Dendritic cell treated with granulocyte-macrophage colony-stimulating factor and Interleukin-4, amounts not matched to agents 40 ng/mL and 50 ng/mL, for 4 days (primary cell): ENCODE measurements around the gene CELSR3.

Experiments
- H3K27ac Mint-ChIP-seq: one replicate; pipeline ENCODE4 v1.8.0; 2022; ENCODE audit warnings: mild to moderate bottlenecking, mixed read lengths
- H3K27me3 Mint-ChIP-seq: one replicate; pipeline ENCODE4 v1.8.0; 2022; ENCODE audit warnings: mild to moderate bottlenecking, mixed read lengths
- H3K36me3 Mint-ChIP-seq: one replicate; pipeline ENCODE4 v1.8.0; 2022; ENCODE audit warnings: low read depth, mixed read lengths
- H3K4me1 Mint-ChIP-seq: one replicate; pipeline ENCODE4 v1.8.0; 2022; ENCODE audit warnings: low read depth, mixed read lengths
- H3K4me3 Mint-ChIP-seq: one replicate; pipeline ENCODE4 v1.8.0; 2022; ENCODE audit warnings: mild to moderate bottlenecking, moderate library complexity, mixed read lengths
- H3K9me3 Mint-ChIP-seq: one replicate; pipeline ENCODE4 v1.8.0; 2022; ENCODE audit warnings: mixed read lengths
- intact Hi-C: fragments of 100-400 bp; cut with micrococcal nuclease; formaldehyde crosslinking; loops from one replicate; pipeline ENCODE4 v1.15.0; 2022

CELSR3 gene

DNA sequence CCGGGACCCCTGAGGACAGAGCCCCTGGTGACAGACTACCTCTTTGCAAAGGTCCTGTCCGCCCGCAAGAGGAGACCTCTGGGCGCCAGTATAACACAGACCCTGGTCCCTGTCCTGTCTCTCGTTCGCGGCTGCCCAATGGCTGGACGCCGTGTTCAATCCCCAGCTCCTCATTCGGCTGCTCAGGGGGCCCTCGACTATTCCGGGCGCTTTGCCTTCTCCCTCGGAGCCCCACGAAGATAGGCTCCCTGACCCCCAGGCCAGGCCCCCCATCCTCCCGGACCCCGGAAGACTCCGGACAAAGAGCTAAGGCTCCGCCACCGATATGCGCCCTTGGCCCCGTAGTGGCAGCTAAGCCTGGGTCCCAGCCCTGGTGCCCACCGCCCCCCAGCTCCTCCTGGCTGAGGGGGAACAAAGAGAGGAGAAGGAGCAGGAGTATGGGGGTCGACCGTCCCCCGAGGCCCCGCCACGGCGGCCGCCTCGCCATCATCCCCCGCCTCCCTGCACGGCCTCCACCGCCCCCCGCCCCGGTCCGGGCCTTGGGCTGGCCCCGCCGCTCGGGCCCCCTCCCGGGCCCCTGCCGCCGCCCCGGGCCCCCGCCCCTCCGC lies 437 bp downstream of the CELSR3 start:
- Mint-ChIP-seq H3K9me3 (no peaks in the 10 kb centered on the region), H3K4me3 (no peak overlapping the region), H3K27me3 (peaks cover 60% of the 10 kb centered on the region), H3K36me3 (peaks cover 20% of the 10 kb centered on the region), H3K27ac (no peak overlapping the region), H3K4me1 (peaks cover 36% of the 10 kb centered on the region)
- intact Hi-C loops = no loop called here

DNA sequence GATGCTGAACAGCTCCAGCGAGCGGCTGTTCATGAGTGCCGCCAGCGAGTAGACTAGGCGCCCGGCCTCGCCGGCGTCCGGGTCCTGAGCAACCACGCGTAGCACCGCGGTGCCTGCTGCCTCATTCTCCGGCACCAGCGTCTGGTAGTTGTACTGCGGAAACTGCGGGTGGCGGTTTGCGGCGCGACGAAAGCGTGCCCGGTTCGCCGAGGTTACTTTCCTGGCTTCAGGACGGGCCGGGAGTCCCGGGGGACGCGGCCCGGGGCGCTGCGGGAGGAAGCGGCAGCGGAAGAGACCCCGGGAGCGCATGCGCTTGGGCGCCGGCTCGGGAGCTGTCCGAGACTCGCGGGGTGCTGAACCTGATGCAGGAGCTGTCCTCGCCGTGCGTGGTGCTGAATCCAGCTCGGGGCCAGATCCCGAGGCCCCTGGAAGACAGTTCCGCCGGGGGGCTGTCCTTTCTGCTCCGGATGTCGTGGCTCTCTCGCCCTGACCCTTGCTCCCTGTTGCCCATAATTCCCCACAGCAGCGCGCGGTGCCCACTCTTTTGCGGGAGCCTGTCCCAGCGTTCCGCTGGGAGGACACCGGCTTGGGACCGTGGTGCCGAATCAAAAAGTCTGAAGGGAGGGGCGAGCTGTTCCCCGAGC lies 1.1 kb downstream of the CELSR3 start:
- intact Hi-C loops = no loop called here
- H3K4me3 Mint-ChIP-seq = peak overlapping the region; percentile 48
- H3K9me3 Mint-ChIP-seq = no peaks in the 10 kb centered on the region
- peaks cover 42% of the 10 kb centered on the region for H3K4me1 Mint-ChIP-seq
- peaks cover 20% of the 10 kb centered on the region for H3K36me3 Mint-ChIP-seq
- no peak overlapping the region for H3K27ac Mint-ChIP-seq
- peaks cover 66% of the 10 kb centered on the region for H3K27me3 Mint-ChIP-seq

DNA sequence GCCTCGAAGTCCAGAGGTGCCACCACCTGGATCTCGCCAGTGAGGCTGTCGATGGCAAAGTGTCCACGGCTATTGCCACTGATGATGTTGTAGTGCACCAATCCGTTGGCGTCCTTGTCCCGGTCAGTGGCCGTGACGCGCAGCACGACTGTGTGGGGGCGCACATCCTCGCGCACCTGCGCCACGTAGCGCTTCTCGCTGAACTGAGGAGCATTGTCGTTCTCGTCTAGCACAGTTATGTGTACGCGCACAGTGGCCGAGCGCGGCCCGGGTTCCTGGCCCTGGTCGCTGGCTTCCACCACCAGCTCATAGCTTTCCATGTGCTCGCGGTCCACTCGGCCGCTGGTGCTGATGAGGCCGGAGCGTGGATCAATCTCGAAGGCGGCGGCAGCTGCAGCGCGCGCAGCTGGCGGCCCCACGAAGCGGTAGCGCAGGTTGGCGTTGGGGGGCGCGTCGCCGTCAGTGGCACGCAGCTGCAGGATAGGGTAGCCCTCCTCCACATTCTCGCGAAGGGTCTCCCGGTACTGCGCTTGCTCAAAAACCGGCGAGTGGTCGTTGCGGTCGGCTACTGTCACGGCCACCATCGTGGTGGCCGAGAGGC lies 1.8 kb downstream of the CELSR3 start:
- Mint-ChIP-seq H3K27ac (no peak overlapping the region), H3K4me1 (peaks cover 44% of the 10 kb centered on the region), H3K4me3 (no peak overlapping the region), H3K36me3 (peaks cover 13% of the 10 kb centered on the region), H3K27me3 (peaks cover 67% of the 10 kb centered on the region), H3K9me3 (no peaks in the 10 kb centered on the region)
- intact Hi-C loops = no loop called here

DNA sequence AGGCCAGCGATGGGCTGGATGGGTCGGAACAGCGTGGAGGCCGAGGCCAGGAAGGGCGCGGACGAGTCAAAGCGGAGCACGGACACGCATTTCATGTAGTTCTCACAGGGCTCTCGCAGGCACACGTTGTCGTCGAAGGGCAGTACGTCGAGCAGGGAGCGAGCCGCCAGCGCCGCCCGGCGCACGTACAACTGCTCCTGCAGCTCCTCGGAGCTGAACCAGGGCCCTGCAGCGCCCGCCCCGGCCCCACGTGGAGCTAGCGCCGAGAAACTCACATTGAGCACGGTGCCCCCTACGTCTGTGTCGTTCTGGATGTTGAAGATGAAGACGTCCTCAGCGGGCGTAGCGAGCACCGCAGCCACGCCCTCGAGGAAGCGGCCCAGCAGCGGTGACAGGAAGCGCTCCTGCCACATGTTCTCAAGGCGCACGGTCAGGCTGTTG lies 5.8 kb downstream of the CELSR3 start:
- H3K4me1 Mint-ChIP-seq = peaks cover 20% of the 10 kb centered on the region
- peak overlapping the region; percentile 75 for H3K27ac Mint-ChIP-seq
- H3K4me3 Mint-ChIP-seq = peak overlapping the region; percentile 69
- H3K36me3 Mint-ChIP-seq = no peaks in the 10 kb centered on the region
- intact Hi-C loops = loop anchor here (2.0 kb wide), 1 partner anchor 48 kb away; the partner anchor contains the start of gene UQCRC1
- H3K9me3 Mint-ChIP-seq = no peaks in the 10 kb centered on the region
- peaks cover 62% of the 10 kb centered on the region for H3K27me3 Mint-ChIP-seq

DNA sequence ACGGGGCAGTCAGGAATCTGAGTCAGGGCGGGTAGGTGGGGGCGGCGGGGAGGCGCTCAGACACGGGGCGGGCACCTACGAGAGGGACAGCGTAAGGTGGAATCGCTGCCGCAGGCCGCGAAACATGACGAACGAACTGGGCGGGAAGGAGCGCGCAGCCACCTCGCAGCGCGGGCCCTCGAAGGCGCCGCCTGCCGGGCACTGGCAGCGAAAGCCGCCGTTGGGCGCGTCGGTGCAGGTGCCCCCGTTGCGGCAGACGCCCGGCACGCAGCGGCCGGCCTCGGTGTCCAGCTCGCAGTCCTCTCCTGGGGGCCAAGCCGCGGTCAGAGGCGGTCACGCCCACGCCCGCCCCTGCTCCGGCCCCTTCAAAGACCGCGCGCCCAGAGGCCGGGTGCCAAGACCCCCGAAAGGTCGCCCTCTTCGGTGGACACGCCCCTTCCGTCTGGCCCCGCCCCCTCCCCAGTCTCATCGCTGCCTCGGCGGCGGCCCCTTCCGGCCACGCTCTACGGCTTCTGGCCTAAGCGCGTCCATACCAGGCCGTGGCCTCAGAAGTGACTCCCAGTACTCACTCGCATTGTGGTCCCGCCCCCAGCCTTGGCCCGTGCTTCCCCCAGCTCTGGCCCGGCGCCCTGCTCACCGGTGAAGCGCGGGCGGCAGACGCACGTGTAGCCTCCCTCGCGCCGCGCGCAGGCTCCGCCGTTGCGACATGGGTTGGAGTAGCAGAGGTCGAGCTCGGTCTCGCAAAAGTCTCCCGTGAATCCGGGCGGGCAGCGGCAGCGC lies 6.4 kb downstream of the CELSR3 start:
- H3K4me1 Mint-ChIP-seq = peaks cover 14% of the 10 kb centered on the region
- no peaks in the 10 kb centered on the region for H3K36me3 Mint-ChIP-seq
- H3K9me3 Mint-ChIP-seq = no peaks in the 10 kb centered on the region
- H3K27ac Mint-ChIP-seq = peak overlapping the region; percentile 75
- intact Hi-C loops = loop anchor here (2.0 kb wide), 1 partner anchor 47 kb away; the partner anchor contains the start of gene UQCRC1
- peak overlapping the region; percentile 69 for H3K4me3 Mint-ChIP-seq
- H3K27me3 Mint-ChIP-seq = peaks cover 56% of the 10 kb centered on the region

DNA sequence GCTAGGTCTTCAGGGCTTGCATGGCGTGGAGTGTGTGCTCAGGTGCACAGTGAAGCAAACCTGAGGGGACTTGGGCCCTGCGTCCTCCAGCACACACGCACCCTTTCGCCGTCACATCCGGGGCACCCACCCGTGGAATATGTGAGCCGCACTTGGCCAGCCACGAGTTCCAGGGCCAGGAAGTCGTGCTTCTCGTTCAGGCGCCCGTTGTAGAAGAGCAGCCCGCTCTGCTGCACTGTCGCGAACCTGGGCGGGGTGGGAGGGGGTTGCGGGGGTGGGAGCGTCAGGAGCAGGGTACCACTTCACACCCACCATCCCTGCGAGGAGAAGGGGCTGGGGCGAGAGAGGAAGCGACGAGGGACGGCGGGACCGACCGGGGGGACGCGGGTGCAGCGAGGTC lies 7.1 kb downstream of the CELSR3 start:
- intact Hi-C loops = loop anchor here (2.0 kb wide), 1 partner anchor 47 kb away; the partner anchor contains the start of gene UQCRC1
- H3K4me1 Mint-ChIP-seq = peaks cover 9% of the 10 kb centered on the region
- peaks cover 49% of the 10 kb centered on the region for H3K27me3 Mint-ChIP-seq
- no peaks in the 10 kb centered on the region for H3K9me3 Mint-ChIP-seq
- no peaks in the 10 kb centered on the region for H3K36me3 Mint-ChIP-seq
- H3K4me3 Mint-ChIP-seq = peak overlapping the region; percentile 69
- peak overlapping the region; percentile 75 for H3K27ac Mint-ChIP-seq

DNA sequence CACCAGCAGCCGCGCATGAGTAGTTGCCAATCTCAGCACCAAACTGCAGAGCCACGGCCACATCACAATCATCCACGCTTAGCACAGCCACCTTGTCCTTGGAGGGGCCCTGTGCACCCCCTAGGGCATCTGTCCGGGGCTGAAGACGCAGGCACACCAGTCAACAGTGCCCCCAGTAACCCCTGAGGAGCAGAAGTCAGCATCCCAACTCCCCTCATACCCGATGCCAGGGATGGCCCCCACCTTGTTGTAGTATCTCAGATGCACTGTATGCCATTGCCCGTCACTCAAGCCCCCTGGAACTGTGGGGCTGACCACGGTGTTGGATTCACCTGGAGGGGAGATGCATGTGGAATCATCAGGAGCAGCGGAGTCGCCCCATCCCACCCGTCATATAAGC lies 7.6 kb downstream of the CELSR3 start:
- no peaks in the 10 kb centered on the region for H3K36me3 Mint-ChIP-seq
- peaks cover 44% of the 10 kb centered on the region for H3K27me3 Mint-ChIP-seq
- peak overlapping the region; percentile 75 for H3K27ac Mint-ChIP-seq
- H3K9me3 Mint-ChIP-seq = no peaks in the 10 kb centered on the region
- intact Hi-C loops = no loop called here
- peaks cover 9% of the 10 kb centered on the region for H3K4me1 Mint-ChIP-seq
- H3K4me3 Mint-ChIP-seq = peak overlapping the region; percentile 57

DNA sequence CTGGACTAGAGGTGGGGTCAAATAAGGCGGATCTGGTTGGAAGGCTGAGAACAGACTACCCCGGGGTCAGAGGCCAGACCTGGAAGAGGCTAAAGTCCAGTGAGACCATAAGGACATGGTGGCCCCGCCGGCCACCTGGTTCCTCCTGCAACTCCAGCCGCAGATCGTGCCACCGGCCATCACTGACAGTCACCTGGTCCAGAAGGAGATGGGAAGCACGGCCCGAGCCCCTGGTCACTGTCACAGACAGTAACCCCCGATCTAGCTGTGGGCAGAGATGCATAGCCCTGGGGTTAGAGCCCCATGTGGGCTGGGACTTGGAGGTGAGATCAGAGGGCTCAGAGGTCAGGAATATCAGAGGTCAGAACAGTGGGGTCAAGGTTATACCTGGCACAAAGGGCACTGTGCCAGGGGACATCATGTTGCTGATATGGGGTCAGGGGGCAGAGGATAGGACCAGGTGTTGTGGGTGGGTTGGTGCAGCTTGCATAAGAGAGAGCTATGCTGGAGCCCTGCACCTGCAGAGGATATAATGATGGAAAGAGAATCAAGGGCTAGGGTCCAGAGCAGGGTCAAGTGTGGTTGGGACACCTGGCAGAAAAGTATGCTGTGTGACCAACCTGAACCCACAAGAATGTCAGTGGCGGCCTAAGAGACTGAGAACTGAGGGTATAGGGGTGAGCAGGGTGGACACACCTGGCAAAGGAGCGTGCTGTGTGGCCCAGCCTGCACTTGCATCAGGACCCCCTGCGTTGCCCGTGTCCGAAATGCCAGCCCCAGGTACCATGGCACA lies 9.6 kb downstream of the CELSR3 start:
- H3K9me3 Mint-ChIP-seq = no peaks in the 10 kb centered on the region
- intact Hi-C loops = no loop called here
- H3K27ac Mint-ChIP-seq = no peak overlapping the region
- H3K27me3 Mint-ChIP-seq = peaks cover 29% of the 10 kb centered on the region
- no peaks in the 10 kb centered on the region for H3K36me3 Mint-ChIP-seq
- H3K4me1 Mint-ChIP-seq = peaks cover 9% of the 10 kb centered on the region
- no peak overlapping the region for H3K4me3 Mint-ChIP-seq

DNA sequence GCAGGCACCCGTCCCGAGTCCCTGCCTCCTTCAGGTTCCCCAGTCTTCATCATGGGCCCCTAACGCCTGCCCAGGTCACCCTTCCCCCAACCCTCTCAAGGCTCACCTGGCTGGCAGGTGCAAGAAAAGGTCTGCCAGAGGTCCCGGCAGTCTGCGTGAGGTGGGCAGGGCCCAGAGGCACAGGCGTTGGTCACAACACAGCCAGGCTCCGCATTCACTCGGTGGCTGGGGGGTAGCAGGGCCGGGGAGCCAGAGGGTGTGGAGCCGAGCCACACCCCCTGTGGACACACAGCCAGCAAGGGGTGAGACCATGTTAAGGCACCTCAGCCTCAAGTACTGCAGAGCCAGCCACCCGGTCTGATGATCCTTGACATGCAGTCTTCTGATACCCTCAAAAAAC lies 10.9 kb downstream of the CELSR3 start:
- Mint-ChIP-seq H3K9me3 (no peaks in the 10 kb centered on the region), H3K4me3 (no peak overlapping the region), H3K27me3 (peaks cover 15% of the 10 kb centered on the region), H3K4me1 (peaks cover 4% of the 10 kb centered on the region), H3K36me3 (no peaks in the 10 kb centered on the region), H3K27ac (no peak overlapping the region)
- intact Hi-C loops = no loop called here

DNA sequence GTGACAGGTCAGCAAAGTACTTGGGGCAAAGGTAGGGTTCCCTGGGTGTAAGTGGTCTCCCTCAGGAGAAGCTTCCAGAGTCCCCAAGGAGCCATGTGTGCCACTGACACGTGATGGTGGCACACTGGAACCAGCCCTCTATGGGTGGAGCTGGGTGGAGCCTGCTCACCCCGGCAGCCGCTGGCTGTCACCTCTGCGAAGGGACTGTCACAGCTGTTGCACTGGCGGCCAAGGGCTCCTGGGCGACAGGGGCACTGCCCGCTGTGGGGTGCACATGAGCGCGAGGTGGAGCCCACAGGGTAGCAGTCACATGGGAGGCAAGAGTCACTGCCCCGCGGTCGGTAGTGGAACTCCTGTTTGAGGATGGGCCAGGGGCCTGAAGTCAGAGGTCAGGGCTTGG lies 12.0 kb downstream of the CELSR3 start:
- H3K36me3 Mint-ChIP-seq = no peaks in the 10 kb centered on the region

DNA sequence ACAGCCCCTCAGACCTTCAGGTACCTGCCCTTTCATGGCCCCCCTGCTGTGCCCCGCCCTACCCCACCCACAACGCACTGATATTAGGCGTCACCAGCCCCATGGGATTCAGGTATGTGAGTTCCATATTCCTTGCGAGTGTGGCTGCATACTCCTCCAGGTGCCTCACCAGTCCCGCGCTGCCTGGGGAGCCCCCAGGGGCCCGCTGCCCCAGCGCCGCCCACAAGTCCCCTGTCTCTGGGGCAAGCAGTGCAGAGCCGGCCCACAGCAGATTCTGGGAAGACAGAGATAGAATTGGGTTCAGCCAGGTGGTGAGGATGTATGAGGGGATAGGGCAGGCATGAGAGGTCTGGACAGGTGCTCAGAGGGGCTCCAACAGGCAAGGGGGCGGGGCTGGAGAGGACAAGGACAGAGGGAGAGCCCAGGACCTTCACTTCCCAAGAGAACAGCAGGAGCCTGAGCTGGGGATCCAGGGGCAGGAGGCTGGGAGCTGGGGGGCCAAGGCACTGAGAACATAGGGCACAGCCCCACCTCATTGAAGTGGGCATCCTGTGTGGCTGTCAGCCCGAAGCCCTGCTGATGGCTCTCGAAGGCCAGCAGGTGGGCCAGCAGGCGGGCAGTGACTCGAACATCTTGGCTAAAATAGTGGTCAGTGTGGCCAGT lies 14.4 kb downstream of the CELSR3 start:
- Mint-ChIP-seq H3K36me3 (no peaks in the 10 kb centered on the region), H3K4me3 (no peak overlapping the region), H3K27me3 (no peaks in the 10 kb centered on the region), H3K27ac (no peak overlapping the region), H3K4me1 (no peaks in the 10 kb centered on the region), H3K9me3 (no peaks in the 10 kb centered on the region)
- intact Hi-C loops = no loop called here

More for the DNA sequence above, 12.0 kb downstream of the CELSR3 start:
- Mint-ChIP-seq H3K27me3 (peaks cover 13% of the 10 kb centered on the region), H3K9me3 (no peaks in the 10 kb centered on the region), H3K4me3 (no peak overlapping the region), H3K4me1 (no peaks in the 10 kb centered on the region), H3K27ac (no peak overlapping the region)
- intact Hi-C loops = no loop called here

DNA sequence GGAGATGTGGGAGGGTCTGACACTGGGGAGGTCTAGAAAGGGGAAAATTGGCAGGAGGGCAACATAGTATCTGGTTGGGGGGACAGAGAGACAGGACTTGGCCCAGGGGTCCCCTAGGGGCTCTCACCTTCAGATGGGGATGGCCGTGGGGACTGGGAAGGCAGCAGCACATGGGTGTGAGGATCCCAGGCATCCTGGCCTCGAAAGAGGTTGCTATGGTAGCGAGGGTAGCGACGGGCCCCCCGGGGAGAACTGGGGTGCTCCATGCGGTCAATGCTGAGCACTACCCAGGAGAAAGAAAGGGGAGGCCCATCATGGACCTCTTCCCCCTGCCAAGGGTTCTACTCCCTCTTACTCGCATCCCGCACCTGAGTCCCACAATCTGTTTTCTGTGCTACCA lies 15.0 kb downstream of the CELSR3 start:
- no peak overlapping the region for H3K4me3 Mint-ChIP-seq
- H3K4me1 Mint-ChIP-seq = no peaks in the 10 kb centered on the region
- intact Hi-C loops = no loop called here
- H3K36me3 Mint-ChIP-seq = no peaks in the 10 kb centered on the region
- no peak overlapping the region for H3K27ac Mint-ChIP-seq
- no peaks in the 10 kb centered on the region for H3K9me3 Mint-ChIP-seq
- no peaks in the 10 kb centered on the region for H3K27me3 Mint-ChIP-seq
